Prostate gland (tissue), 2 donors: ENCODE measurements around the gene LPAR2. TPM values are rescaled to one million over a fixed set of nuclear protein-coding genes. Genes with fewer than 3 reads are reported as not detected.

Experiments
- DNase-seq: peaks from one replicate; pipeline ENCODE4 v3.0.0-alpha.2; 2019; ENCODE audit warnings: low spot score
- H3K27ac ChIP-seq, 2 donors: fragments of 200-600 bp; sonication (generic); 2 replicates each; pipeline ENCODE4 v1.5.1; 2017 to 2019
- H3K27me3 ChIP-seq: fragments of 200-600 bp; sonication (generic); replicated peaks from 2 replicates; pipeline ENCODE4 v1.5.1; 2019; ENCODE audit not compliant: insufficient read depth
- H3K36me3 ChIP-seq, 2 donors: fragments of 200-600 bp; sonication (generic); 1 replicate in 1 of 2; 2 replicates in 1 of 2; pipeline versions ENCODE4 v1.5.1 to v1.8.1; 2017 to 2019
- H3K4me1 ChIP-seq: fragments of 200-600 bp; sonication (generic); replicated peaks from 2 replicates; pipeline ENCODE4 v1.5.1; 2019
- H3K4me3 ChIP-seq, 2 donors: fragments of 200-600 bp; sonication (generic); 2 replicates each; pipeline ENCODE4 v1.5.1; 2017 to 2019
- H3K9me3 ChIP-seq: fragments of 200-600 bp; sonication (generic); 2 replicates; pipeline ENCODE4 v1.5.1; 2017
- CTCF ChIP-seq, 4 experiments: fragments of 200-600 bp in 2 of 4; fragments of 450-650 bp in 2 of 4; sonication (generic) in 2 of 4; IDR thresholded peaks; 1 replicate in 3 of 4; 2 replicates in 1 of 4; pipeline ENCODE4 v1.5.1; 2016 to 2019; ENCODE audit warnings: antibody characterized with exemption in 4 of 4, mild to moderate bottlenecking in 2 of 4, moderate library complexity in 2 of 4
- POLR2A ChIP-seq: fragments of 450-650 bp; IDR thresholded peaks from one replicate; pipeline ENCODE4 v1.6.1; 2016; ENCODE audit warnings: antibody characterized with exemption, mild to moderate bottlenecking
- POLR2AphosphoS5 ChIP-seq: sonication (generic); formaldehyde crosslinking; IDR thresholded peaks from one replicate; pipeline ENCODE4 v1.6.1; 2017; ENCODE audit warnings: antibody characterized with exemption
- WGBS: methylation state at CpG from one replicate; pipeline ENCODE4 v1.1.5; 2018; 5-methylcytosine and 5-hydroxymethylcytosine counted together
- intact Hi-C: fragments of 100-400 bp; cut with DNase I; formaldehyde crosslinking; loops from one replicate; pipeline ENCODE4 v1.14.2; 2022
- total RNA-seq, 2 donors: library from RNA; depleted of rRNA; stranded (reverse); fragments of >200 nt; gene quantifications; one replicate each; pipeline ENCODE4 v1.1.0, GENCODE V29; 2016

The LPAR2 gene
- total RNA-seq, 2 donors from 2014 or later = 39.7 to 167 TPM

- no peak overlapping the region for H3K27ac ChIP-seq
- H3K36me3 ChIP-seq = peaks cover 7 to 10% of the 10 kb centered on the region in 2 donors
- H3K4me3 ChIP-seq = peak overlapping the region; percentile 85 to 98
- WGBS = 81% methylated on average over 8 of the region's 8 CpGs
- H3K9me3 ChIP-seq = no peaks in the 10 kb centered on the region
- peaks cover 12% of the 10 kb centered on the region for H3K4me1 ChIP-seq
- TF ChIP-seq CTCF (IDR thresholded peaks at IDR 0.05) (no peak), POLR2AphosphoS5 (no peak), POLR2A (no peak)
- intact Hi-C loops = no loop called here
- no peak for DNase-seq
- H3K27me3 ChIP-seq = no peaks in the 10 kb centered on the region
Observed at GRCh38 chr19:19662344-19662743, 34.3 kb upstream of the LPAR2 start.

- intact Hi-C loops = no loop called here
- 68% methylated on average over 18 of the region's 18 CpGs for WGBS
- peaks cover 7 to 16% of the 10 kb centered on the region in 2 donors for H3K36me3 ChIP-seq
- no peaks in the 10 kb centered on the region for H3K9me3 ChIP-seq
- H3K4me3 ChIP-seq = no peak overlapping the region
- TF ChIP-seq POLR2AphosphoS5 (no peak), POLR2A (no peak), CTCF (IDR thresholded peaks at IDR 0.05) (no peak)
- no peak overlapping the region for H3K27ac ChIP-seq
- H3K27me3 ChIP-seq = no peaks in the 10 kb centered on the region
- no peak for DNase-seq
- H3K4me1 ChIP-seq = peaks cover 12% of the 10 kb centered on the region
Observed at GRCh38 chr19:19661675-19662251, 33.7 kb upstream of the LPAR2 start.

- Histone ChIP-seq H3K27ac (no peak overlapping the region), H3K27me3 (no peaks in the 10 kb centered on the region), H3K9me3 (no peaks in the 10 kb centered on the region), H3K4me1 (peaks cover 12% of the 10 kb centered on the region), H3K36me3 (peaks cover 12 to 19% of the 10 kb centered on the region in 2 donors), H3K4me3 (no peak overlapping the region)
- DNase-seq = no peak
- intact Hi-C loops = no loop called here
- TF ChIP-seq POLR2AphosphoS5 (no peak), POLR2A (no peak), CTCF (IDR thresholded peaks at IDR 0.05) (no peak)
- 82% methylated on average over 10 of the region's 10 CpGs for WGBS
Observed at GRCh38 chr19:19661141-19661674, 33.2 kb upstream of the LPAR2 start.

- no peak for TF ChIP-seq CTCF (IDR thresholded peaks at IDR 0.05)
- no peak for TF ChIP-seq POLR2A
- TF ChIP-seq POLR2AphosphoS5 = no peak
- no peaks in the 10 kb centered on the region for H3K9me3 ChIP-seq
- DNase-seq = no peak
- H3K27me3 ChIP-seq = no peaks in the 10 kb centered on the region
- 88% methylated on average over 17 of the region's 17 CpGs for WGBS
- intact Hi-C loops = no loop called here
- peaks cover 23 to 31% of the 10 kb centered on the region in 2 donors for H3K36me3 ChIP-seq
- H3K27ac ChIP-seq = no peak overlapping the region
- H3K4me3 ChIP-seq = no peak overlapping the region
- peaks cover 12% of the 10 kb centered on the region for H3K4me1 ChIP-seq
Observed at GRCh38 chr19:19659646-19660245, 31.7 kb upstream of the LPAR2 start.

GRCh38 chr19:19657397-19657783 lies 29.4 kb upstream of the LPAR2 start:
- no peak for DNase-seq
- H3K9me3 ChIP-seq = no peaks in the 10 kb centered on the region
- peaks cover 6% of the 10 kb centered on the region for H3K4me1 ChIP-seq
- TF ChIP-seq POLR2AphosphoS5 (no peak), CTCF (IDR thresholded peaks at IDR 0.05) (no peak)
- intact Hi-C loops = no loop called here
- no peaks in the 10 kb centered on the region for H3K27me3 ChIP-seq
- H3K36me3 ChIP-seq = peaks cover 36 to 49% of the 10 kb centered on the region in 2 donors
- 64% methylated on average over 9 of the region's 10 CpGs for WGBS
- no peak overlapping the region for H3K4me3 ChIP-seq
- no peak overlapping the region for H3K27ac ChIP-seq
